ENCODE results near the gene IMP3. TPM values are rescaled to one million over a fixed set of nuclear protein-coding genes. Genes with fewer than 3 reads are reported as not detected.
A peak's percentile ranks its signal among the peaks of the same experiment; 100 is the strongest.

The IMP3 gene
- total RNA-seq, 2 donors from 2014 or later = 43.1 to 66.6 TPM

DNA sequence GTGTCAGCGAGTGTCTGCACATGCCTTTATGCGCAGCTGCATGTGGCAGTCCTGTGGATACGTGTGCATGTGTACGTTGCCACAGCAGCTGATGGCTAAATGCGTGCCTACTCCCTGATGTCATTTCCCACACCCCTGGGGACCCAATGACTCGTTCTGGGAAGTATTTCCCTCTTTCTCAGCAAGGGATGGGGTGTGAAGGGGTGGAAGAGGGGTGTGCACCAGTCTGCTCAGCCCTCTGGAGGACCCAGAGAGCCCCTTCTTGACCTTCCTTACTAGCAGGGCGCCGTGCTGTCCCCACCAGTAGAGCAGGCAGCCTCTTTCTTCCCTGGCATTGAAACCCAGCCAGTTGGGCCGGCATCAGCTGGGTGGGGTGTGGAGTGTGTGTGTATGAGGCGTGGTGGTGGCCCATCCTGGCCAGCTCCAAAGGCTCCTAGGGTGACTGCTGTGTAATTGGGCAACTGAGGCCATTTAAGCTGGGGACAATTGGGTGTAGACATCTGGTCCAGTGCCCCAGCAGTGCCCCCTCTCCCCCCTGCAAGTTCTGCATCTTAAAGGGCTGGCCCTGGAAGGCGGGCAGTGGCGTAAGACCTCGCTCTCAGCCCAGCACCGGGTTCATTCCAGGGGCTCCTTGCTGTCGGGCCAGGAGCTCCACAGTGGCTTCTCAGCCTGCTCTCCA, 26.9 kb upstream of the IMP3 start:
- no peaks in the 10 kb centered on the region for H3K27me3 ChIP-seq
- intact Hi-C loops (cut with DNase I) = no loop called here
- no peaks in the 10 kb centered on the region for H3K36me3 ChIP-seq (replicated peaks in 1 of 2; ENCODE audit: insufficient read depth in 1 of 2, low read depth in 2 of 2)
- H3K9me3 ChIP-seq = no peaks in the 10 kb centered on the region
- TF ChIP-seq, protein P1, sequence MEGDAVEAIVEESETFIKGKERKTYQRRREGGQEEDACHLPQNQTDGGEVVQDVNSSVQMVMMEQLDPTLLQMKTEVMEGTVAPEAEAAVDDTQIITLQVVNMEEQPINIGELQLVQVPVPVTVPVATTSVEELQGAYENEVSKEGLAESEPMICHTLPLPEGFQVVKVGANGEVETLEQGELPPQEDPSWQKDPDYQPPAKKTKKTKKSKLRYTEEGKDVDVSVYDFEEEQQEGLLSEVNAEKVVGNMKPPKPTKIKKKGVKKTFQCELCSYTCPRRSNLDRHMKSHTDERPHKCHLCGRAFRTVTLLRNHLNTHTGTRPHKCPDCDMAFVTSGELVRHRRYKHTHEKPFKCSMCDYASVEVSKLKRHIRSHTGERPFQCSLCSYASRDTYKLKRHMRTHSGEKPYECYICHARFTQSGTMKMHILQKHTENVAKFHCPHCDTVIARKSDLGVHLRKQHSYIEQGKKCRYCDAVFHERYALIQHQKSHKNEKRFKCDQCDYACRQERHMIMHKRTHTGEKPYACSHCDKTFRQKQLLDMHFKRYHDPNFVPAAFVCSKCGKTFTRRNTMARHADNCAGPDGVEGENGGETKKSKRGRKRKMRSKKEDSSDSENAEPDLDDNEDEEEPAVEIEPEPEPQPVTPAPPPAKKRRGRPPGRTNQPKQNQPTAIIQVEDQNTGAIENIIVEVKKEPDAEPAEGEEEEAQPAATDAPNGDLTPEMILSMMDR (IDR thresholded peaks at IDR 0.05) = no peak
- TF ChIP-seq POLR2A (IDR thresholded peaks at IDR 0.05) = peak in 2 of 3 donors; percentile 9 to 37
- DNase-seq = peak; percentile 46 to 68 (median 57)
- H3K4me3 ChIP-seq = no peak overlapping the region
- peak; percentile 63 for ATAC-seq
- peak overlapping the region; percentile 15 to 72 (median 40) for H3K27ac ChIP-seq
- WGBS, 2 donors = 72 to 75% methylated on average over 11 to 15 of the region's 15 CpGs
- peaks cover 62% of the 10 kb centered on the region for H3K4me1 ChIP-seq

DNA sequence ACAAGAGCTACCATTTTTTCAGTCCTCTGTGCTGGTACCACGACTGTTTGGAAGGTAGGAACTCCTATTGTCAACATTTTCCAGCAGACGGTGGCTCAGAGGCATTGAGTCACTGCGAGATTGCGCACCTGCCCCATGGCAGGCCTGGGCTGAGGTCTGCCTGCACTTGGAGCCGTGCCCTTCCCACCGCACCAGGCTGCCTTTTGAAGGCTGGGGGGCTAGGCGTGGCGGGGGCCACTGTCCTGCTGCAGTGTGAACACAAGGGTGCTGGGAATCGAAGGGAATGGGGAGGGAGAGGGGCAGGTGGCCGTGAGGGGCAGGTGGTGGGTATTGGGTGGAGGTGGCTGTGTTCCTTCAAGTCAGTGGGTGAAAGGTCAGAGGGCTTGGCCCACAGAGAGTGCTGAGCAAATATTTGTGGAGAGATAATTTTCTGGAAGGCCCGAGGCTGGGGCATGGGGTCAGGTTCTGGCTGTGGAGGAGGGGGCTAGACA, 24.0 kb upstream of the IMP3 start:
- Histone ChIP-seq H3K27me3 (no peaks in the 10 kb centered on the region), H3K9me3 (no peaks in the 10 kb centered on the region), H3K4me1 (peaks cover 82% of the 10 kb centered on the region), H3K4me3 (no peak overlapping the region), H3K27ac (peak overlapping the region; percentile 41 to 47 (median 41)), H3K36me3 (replicated peaks in 1 of 2; ENCODE audit: insufficient read depth in 1 of 2, low read depth in 2 of 2) (peaks cover 0 to 3% of the 10 kb centered on the region in 2 donors)
- ATAC-seq (peak; percentile 45), DNase-seq (peak; percentile 45 to 78 (median 60))
- intact Hi-C loops (cut with DNase I) = no loop called here
- WGBS, 2 donors = 27 to 49% methylated on average over 11 of the region's 11 CpGs
- TF ChIP-seq, protein P1 (IDR thresholded peaks at IDR 0.05) = no peak
- TF ChIP-seq POLR2A (IDR thresholded peaks at IDR 0.05) = no peak

DNA sequence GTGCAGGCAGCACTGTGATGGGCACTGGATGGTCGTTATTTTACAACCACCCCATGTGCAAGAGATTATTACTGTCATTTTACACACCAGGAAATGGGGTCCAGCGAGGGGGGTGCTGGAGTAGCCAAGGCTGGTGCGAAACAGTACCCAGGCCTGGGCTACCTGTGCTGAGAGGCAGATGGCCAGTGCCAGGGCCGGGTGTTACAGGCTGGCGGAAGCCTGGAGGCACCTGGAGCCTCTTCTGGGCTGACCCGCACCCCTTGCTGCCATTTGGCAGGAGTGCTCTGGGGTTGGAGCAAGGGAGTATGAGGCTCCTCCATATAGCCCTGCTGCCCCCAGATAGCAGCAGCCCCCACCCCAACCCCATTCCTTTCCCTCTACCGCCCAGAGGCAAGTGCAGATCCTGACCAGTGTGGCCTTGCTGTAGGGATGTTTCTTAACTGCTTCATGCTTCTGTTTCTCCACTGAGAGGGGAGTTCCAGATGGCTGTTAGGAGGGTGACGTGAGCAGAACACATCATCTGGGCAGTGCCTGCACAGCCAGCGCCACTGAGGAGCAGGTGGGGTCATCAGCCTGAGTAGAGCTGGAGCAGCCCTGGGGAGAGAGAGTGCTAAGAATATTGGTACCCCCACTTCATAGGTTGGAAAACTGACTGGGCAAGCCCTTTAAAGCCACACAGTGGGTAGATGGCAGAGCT, 22.9 kb upstream of the IMP3 start:
- ATAC-seq = no peak
- Histone ChIP-seq H3K27me3 (no peaks in the 10 kb centered on the region), H3K9me3 (no peaks in the 10 kb centered on the region), H3K36me3 (replicated peaks in 1 of 2; ENCODE audit: insufficient read depth in 1 of 2, low read depth in 2 of 2) (peaks cover 0 to 6% of the 10 kb centered on the region in 2 donors), H3K4me3 (no peak overlapping the region), H3K4me1 (peaks cover 81% of the 10 kb centered on the region), H3K27ac (peak overlapping the region in 3 of 4 donors; percentile 41)
- 83 to 88% methylated on average over 6 to 9 of the region's 9 CpGs for WGBS, 2 donors
- DNase-seq = no peak
- no peak for TF ChIP-seq POLR2A (IDR thresholded peaks at IDR 0.05)
- TF ChIP-seq, protein P1 (IDR thresholded peaks at IDR 0.05) = no peak
- intact Hi-C loops (cut with DNase I) = no loop called here

DNA sequence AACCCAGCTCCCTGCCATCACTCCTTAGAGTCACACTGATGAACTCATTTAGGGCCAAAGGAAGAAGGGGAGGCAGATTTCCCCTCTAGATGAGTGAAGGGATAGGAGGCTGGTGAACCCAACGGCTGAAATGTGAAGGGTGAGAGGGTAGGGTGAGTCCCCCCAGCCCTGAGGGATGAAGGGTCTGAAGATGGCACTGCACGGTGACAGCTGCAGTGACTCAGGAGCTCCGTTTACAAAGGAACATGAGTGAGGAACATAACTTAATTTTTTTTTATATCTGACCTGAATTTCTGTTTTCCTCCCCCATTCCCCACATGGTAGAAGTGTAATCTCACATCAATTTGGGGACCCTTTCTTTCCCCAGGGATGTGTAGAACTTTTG, 21.7 kb upstream of the IMP3 start:
- intact Hi-C loops (cut with DNase I) = no loop called here

More for the DNA sequence above, 21.7 kb upstream of the IMP3 start:
- peak overlapping the region; percentile 23 to 75 (median 48) for H3K27ac ChIP-seq
- no peak overlapping the region for H3K4me3 ChIP-seq
- no peaks in the 10 kb centered on the region for H3K27me3 ChIP-seq
- peaks cover 0 to 11% of the 10 kb centered on the region in 2 donors for H3K36me3 ChIP-seq (replicated peaks in 1 of 2; ENCODE audit: insufficient read depth in 1 of 2, low read depth in 2 of 2)
- TF ChIP-seq, protein P1 (IDR thresholded peaks at IDR 0.05) = no peak
- no peak for TF ChIP-seq POLR2A (IDR thresholded peaks at IDR 0.05)
- peaks cover 80% of the 10 kb centered on the region for H3K4me1 ChIP-seq
- 80 to 82% methylated on average over 3 of the region's 3 CpGs for WGBS, 2 donors
- no peaks in the 10 kb centered on the region for H3K9me3 ChIP-seq
- no peak for ATAC-seq
- DNase-seq = no peak
